Measurements from ENCODE around the gene TXNRD2. TPM values are rescaled to one million over a fixed set of nuclear protein-coding genes. Genes with fewer than 3 reads are reported as not detected.

The TXNRD2 gene
- total and polyA plus RNA-seq, 7 donors, result 13.7 to 35.1 (median 21.1) TPM

- intact Hi-C loops (cut with DNase I), result loop anchor here in 1 of 2 donors (5.0 kb wide), 1 partner anchor 154 kb away; no protein-coding TSS in a partner anchor
- no peak for ATAC-seq
These were observed 32.1 kb upstream of the TXNRD2 start for GRCh38 chr22:19973551-19974267.

DNA sequence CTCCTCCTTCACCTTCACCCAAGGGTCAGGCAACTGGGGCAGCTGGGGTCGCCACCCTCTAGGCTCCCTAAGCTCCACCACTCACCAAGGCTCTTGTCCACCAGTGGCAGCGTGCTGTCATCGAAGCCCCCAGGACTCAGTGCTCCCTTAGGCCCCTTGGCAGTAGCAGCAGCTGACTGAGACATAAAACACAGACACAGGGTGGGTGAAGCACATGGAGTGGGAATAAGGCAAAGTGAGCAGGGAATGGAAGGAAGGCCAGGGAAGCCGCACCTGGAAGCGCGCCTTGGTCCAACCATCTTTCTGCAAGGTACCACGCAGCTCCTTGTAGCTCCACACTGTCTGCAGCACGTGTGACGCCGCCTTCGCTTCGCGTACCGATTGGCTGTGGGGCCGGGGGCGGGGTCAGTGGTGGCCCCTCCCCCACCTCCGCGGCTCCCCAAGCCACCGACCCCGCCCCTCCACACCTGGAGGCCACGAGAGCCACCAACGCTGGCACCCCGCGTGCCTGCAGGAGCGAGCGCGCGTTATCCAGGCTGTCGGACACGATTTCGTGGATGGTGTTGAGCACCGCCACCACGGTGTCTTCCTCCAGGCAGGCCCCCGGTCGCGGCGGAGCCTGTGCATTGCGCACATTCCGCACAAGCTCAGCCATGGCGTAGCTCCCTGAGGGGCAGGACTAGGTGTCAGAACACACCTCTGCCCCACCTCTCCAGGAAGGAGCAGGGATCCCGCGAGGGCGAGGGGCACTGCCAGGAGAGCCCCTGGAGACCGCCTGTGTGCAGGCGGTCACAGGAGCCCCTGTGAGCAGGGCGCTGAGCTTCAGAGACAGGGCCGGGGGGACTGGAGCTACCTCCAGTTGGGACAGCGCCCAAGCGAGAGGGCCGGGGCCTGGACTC is 31.3 kb upstream of the TXNRD2 start:
- intact Hi-C loops (cut with DNase I), result loop anchor here in 1 of 2 donors (5.0 kb wide), 1 partner anchor 154 kb away; no protein-coding TSS in a partner anchor
- H3K36me3 ChIP-seq (ENCODE audit: insufficient read depth in 1 of 2, low read depth in 1 of 2), result peaks cover 0 to 73% of the 10 kb centered on the region in 2 donors

More at GRCh38 chr22:19973551-19974267, 32.1 kb upstream of the TXNRD2 start:
- H3K27me3 ChIP-seq (ENCODE audit: insufficient read depth in 3 of 3, low read length in 2 of 3), result no peaks in the 10 kb centered on the region
- no peak overlapping the region for H3K27ac ChIP-seq
- TF ChIP-seq, protein P1, sequence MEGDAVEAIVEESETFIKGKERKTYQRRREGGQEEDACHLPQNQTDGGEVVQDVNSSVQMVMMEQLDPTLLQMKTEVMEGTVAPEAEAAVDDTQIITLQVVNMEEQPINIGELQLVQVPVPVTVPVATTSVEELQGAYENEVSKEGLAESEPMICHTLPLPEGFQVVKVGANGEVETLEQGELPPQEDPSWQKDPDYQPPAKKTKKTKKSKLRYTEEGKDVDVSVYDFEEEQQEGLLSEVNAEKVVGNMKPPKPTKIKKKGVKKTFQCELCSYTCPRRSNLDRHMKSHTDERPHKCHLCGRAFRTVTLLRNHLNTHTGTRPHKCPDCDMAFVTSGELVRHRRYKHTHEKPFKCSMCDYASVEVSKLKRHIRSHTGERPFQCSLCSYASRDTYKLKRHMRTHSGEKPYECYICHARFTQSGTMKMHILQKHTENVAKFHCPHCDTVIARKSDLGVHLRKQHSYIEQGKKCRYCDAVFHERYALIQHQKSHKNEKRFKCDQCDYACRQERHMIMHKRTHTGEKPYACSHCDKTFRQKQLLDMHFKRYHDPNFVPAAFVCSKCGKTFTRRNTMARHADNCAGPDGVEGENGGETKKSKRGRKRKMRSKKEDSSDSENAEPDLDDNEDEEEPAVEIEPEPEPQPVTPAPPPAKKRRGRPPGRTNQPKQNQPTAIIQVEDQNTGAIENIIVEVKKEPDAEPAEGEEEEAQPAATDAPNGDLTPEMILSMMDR (IDR thresholded peaks at IDR 0.05), result no peak
- no peaks in the 10 kb centered on the region for H3K4me1 ChIP-seq
- no peak overlapping the region for H3K4me3 ChIP-seq
- whole genome bisulfite sequencing, 3 donors, result 94 to 95% (median 95%) methylated on average over 44 to 46 of the region's 46 CpGs
- H3K9me3 ChIP-seq, result no peaks in the 10 kb centered on the region
- peaks cover 0 to 73% of the 10 kb centered on the region in 2 donors for H3K36me3 ChIP-seq (ENCODE audit: insufficient read depth in 1 of 2, low read depth in 1 of 2)
- no peak for DNase-seq

DNA sequence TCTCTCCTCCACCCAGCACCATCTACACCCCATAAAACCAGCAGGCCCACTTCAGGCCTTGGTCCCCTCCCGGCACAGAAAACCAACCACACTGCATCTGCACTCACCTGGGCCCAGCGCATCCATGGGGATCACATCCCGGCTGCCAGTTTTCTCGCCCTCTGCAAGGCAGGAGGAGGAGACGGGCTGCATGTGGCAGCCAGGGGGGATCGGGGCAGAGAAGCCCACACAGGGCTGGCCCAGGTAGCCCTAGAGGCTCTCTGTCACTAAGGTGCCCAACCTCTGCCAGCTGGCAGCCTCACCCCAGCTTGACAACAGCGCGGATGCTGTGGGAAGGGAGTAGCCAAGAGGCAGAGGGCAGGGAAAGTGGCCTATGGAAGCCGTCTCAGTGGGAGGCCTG is 30.6 kb upstream of the TXNRD2 start:
- TF ChIP-seq, protein P1 (IDR thresholded peaks at IDR 0.05), result no peak
- 79 to 89% (median 82%) methylated on average over 9 of the region's 9 CpGs for WGBS, 3 donors
- ATAC-seq (no peak), DNase-seq (no peak)
- Histone ChIP-seq H3K4me1 (no peaks in the 10 kb centered on the region), H3K36me3 (ENCODE audit: insufficient read depth in 1 of 2, low read depth in 1 of 2) (peaks cover 0 to 73% of the 10 kb centered on the region in 2 donors), H3K4me3 (no peak overlapping the region), H3K9me3 (no peaks in the 10 kb centered on the region), H3K27ac (no peak overlapping the region), H3K27me3 (ENCODE audit: insufficient read depth in 3 of 3, low read length in 2 of 3) (no peaks in the 10 kb centered on the region)
- intact Hi-C loops (cut with DNase I), result loop anchor here in 1 of 2 donors (5.0 kb wide), 1 partner anchor 155 kb away; no protein-coding TSS in a partner anchor

More for the DNA sequence above, 31.3 kb upstream of the TXNRD2 start:
- Histone ChIP-seq H3K27ac (no peak overlapping the region), H3K27me3 (ENCODE audit: insufficient read depth in 3 of 3, low read length in 2 of 3) (no peaks in the 10 kb centered on the region), H3K4me1 (no peaks in the 10 kb centered on the region), H3K4me3 (no peak overlapping the region), H3K9me3 (no peaks in the 10 kb centered on the region)
- TF ChIP-seq, protein P1 (IDR thresholded peaks at IDR 0.05), result no peak
- WGBS, 3 donors, result 90 to 93% (median 92%) methylated on average over 49 to 50 of the region's 50 CpGs
- DNase-seq, result no peak
- no peak for ATAC-seq

GRCh38 chr22:19971276-19972124 is 29.9 kb upstream of the TXNRD2 start:
- Histone ChIP-seq H3K4me3 (no peak overlapping the region), H3K27ac (no peak overlapping the region), H3K27me3 (ENCODE audit: insufficient read depth in 3 of 3, low read length in 2 of 3) (no peaks in the 10 kb centered on the region), H3K4me1 (no peaks in the 10 kb centered on the region), H3K36me3 (ENCODE audit: insufficient read depth in 1 of 2, low read depth in 1 of 2) (peaks cover 0 to 73% of the 10 kb centered on the region in 2 donors), H3K9me3 (no peaks in the 10 kb centered on the region)
- 69 to 72% (median 69%) methylated on average over 28 of the region's 28 CpGs for WGBS, 3 donors
- no peak for DNase-seq
- no peak for ATAC-seq
- intact Hi-C loops (cut with DNase I), result loop anchor here in 1 of 2 donors (5.0 kb wide), 1 partner anchor 156 kb away; no protein-coding TSS in a partner anchor
- TF ChIP-seq, protein P1 (IDR thresholded peaks at IDR 0.05), result no peak
